Measurements from ENCODE around the gene KLK6. TPM values are rescaled to one million over a fixed set of nuclear protein-coding genes. Genes with fewer than 3 reads are reported as not detected.

The KLK6 gene
- not detected for total RNA-seq
- long read RNA-seq: 0 reads

DNA sequence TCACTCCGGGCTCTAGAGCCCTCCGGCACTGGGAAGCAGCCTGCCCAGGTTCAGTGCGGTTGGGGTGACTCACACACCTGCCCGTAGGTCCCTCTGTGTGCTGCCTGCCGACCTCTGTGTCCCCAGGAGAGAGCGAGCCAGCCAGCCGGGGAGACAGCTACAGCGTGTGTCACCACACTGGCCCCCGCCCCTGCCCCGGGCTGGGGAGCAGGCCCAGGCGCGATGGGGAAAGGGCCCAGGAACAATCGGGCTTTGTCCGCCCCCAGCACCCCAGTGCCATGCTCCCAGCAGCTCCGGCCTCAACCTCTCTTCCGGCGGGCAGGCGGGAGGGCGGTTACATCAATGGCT, at the start of gene KLK6:
KLK6 (minus strand) TSS at position 179 of the 348 bp plus-strand sequence. CDS start 1,487 bp downstream, outside the sequence.
- intact Hi-C loops (cut with micrococcal nuclease): no loop called here
- no peaks in the 10 kb centered on the region for H3K9me3 ChIP-seq (replicated peaks)
- no peak within 1 kb of the TSS for H3K4me3 ChIP-seq
- TF ChIP-seq, protein P1, sequence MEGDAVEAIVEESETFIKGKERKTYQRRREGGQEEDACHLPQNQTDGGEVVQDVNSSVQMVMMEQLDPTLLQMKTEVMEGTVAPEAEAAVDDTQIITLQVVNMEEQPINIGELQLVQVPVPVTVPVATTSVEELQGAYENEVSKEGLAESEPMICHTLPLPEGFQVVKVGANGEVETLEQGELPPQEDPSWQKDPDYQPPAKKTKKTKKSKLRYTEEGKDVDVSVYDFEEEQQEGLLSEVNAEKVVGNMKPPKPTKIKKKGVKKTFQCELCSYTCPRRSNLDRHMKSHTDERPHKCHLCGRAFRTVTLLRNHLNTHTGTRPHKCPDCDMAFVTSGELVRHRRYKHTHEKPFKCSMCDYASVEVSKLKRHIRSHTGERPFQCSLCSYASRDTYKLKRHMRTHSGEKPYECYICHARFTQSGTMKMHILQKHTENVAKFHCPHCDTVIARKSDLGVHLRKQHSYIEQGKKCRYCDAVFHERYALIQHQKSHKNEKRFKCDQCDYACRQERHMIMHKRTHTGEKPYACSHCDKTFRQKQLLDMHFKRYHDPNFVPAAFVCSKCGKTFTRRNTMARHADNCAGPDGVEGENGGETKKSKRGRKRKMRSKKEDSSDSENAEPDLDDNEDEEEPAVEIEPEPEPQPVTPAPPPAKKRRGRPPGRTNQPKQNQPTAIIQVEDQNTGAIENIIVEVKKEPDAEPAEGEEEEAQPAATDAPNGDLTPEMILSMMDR (IDR thresholded peaks at IDR 0.05; ENCODE audit: borderline replicate concordance): no peak
- no peak for DNase-seq
- peaks cover 88% of the 10 kb centered on the region for H3K27me3 ChIP-seq (ENCODE audit: low read depth)
- H3K4me1 ChIP-seq: no peaks in the 10 kb centered on the region
- H3K36me3 ChIP-seq: no peaks in the 10 kb centered on the region
- H3K27ac ChIP-seq (replicated peaks): no peak within 1 kb of the TSS

DNA sequence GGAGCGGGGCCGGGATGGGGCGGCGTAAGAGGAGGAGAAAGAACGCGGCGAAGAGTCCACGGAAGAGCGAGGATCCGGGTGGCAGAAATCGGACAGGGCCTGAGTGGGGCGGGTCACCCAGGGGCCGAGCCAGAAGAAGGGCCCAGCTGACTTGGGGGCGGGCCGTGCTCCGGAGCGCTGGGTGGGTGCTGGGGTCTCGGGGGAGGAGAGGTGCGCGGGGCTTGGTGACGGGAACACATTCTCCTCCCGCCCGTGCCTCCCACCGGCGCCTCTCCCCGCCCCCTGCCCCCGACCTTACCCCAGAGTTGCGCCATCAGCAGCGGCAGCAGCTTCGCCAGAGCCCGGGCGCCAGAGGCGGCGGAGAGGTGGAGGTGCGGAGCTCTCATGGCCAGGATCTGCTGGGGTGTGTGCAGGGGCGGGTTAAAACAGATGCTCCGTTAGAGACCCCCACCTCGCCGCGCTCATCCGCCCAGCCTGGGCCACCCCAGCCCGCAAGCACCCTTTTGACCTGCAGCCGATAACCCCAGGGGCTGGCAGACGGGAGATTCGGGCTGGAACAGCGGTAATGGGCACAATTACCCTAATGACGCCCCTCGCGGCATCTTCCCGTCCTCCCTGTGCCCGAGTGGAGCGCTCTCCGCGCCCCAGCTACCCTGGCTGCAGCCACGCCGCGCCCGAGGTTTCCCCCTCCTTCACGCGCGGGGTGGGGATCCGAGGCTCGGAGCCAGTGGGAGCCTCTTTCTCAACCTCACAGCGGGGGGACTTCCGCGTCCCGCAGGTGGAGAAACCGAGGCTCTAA, 49.6 kb upstream of the KLK6 start:
- no peaks in the 10 kb centered on the region for H3K9me3 ChIP-seq (replicated peaks)
- no peak overlapping the region for H3K27ac ChIP-seq (replicated peaks)
- peaks cover 92% of the 10 kb centered on the region for H3K27me3 ChIP-seq (ENCODE audit: low read depth)
- H3K4me3 ChIP-seq: peak overlapping the region; percentile 55
- H3K4me1 ChIP-seq: peaks cover 27% of the 10 kb centered on the region
- intact Hi-C loops (cut with micrococcal nuclease): no loop called here
- H3K36me3 ChIP-seq: no peaks in the 10 kb centered on the region
- no peak for DNase-seq
- TF ChIP-seq, protein P1 (IDR thresholded peaks at IDR 0.05; ENCODE audit: borderline replicate concordance): no peak

DNA sequence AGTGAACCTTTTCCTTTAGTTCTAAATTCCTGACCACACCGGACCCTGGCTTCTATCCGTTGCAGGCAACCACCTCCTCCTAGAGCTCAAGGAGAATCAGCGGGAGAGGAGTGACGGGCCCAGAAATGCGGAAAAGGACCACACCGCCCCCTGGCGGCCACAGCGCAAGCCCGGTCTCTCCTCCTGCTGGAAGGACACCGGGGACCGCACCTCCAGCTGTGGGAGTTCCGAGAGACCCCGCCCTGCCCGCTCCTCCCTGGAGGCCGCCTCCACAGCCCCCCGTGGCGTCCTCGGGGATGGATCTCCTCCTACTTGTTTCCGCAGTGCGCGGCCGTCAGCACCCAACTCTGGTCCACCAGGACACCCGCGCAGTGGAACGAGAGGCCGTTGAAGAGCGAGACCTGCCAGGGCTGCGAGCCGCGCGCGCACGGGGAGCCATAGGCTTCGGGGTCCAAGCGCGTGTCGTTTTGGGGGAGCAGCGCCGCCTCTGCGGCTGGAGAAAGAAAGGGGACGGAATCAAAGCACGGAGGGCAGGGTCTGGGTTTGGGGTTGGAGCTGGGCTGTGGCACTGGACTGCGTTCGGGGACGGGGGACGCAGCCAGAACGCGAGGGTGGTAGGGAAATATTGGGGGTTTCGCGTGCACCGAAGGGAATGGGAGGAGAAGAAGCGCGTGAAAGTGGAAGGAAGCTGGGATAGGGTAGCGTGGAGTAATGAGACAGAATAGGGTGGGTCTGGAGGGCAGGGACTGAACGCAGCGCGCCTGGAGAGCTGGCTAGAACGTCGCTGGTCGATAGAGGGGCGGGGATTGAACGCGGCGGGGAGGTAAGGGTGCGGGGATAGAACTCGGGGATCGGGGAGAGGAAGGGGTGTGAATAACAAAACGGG, 47.6 kb upstream of the KLK6 start:
- DNase-seq: no peak
- TF ChIP-seq, protein P1 (IDR thresholded peaks at IDR 0.05; ENCODE audit: borderline replicate concordance): peak; percentile 54

DNA sequence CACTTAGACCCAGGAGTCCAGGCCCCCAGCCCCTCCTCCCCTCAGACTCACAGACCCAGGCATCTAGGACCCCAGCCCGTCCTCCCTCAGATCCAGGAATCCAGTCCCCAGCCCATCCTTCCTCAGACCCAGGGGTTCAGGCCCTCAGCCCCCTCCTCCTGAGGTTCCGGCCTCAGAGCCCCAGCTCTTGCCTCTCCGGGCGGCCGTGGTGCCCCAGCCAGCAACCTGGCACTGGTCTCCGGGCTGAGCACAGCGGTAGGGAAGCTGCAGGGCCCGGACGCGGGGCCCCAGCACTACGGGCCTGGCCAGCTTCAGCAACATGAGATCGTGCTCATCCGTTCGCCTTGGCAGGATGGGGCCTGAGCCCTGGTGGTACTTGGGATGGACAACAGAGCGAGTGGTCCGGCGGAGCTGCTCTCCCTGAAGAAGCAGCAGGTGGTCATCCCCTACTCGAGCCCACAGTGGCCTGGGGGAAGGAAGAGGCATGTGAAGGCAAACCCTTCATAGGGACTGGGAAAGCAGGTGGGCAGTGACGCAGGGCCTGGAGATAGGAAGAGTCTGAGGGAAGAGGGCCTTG, 46.4 kb upstream of the KLK6 start:
- TF ChIP-seq, protein P1 (IDR thresholded peaks at IDR 0.05; ENCODE audit: borderline replicate concordance): no peak
- no peak for DNase-seq
- no peak overlapping the region for H3K4me3 ChIP-seq
- peaks cover 21% of the 10 kb centered on the region for H3K4me1 ChIP-seq
- peaks cover 96% of the 10 kb centered on the region for H3K27me3 ChIP-seq (ENCODE audit: low read depth)
- no peak overlapping the region for H3K27ac ChIP-seq (replicated peaks)
- no peaks in the 10 kb centered on the region for H3K9me3 ChIP-seq (replicated peaks)
- intact Hi-C loops (cut with micrococcal nuclease): no loop called here
- no peaks in the 10 kb centered on the region for H3K36me3 ChIP-seq

More for the DNA sequence above, 47.6 kb upstream of the KLK6 start:
- H3K4me1 ChIP-seq: peaks cover 27% of the 10 kb centered on the region
- no peak overlapping the region for H3K27ac ChIP-seq (replicated peaks)
- intact Hi-C loops (cut with micrococcal nuclease): no loop called here
- peak overlapping the region; percentile 53 for H3K4me3 ChIP-seq
- no peaks in the 10 kb centered on the region for H3K36me3 ChIP-seq
- H3K27me3 ChIP-seq (ENCODE audit: low read depth): peaks cover 90% of the 10 kb centered on the region
- H3K9me3 ChIP-seq (replicated peaks): no peaks in the 10 kb centered on the region

DNA sequence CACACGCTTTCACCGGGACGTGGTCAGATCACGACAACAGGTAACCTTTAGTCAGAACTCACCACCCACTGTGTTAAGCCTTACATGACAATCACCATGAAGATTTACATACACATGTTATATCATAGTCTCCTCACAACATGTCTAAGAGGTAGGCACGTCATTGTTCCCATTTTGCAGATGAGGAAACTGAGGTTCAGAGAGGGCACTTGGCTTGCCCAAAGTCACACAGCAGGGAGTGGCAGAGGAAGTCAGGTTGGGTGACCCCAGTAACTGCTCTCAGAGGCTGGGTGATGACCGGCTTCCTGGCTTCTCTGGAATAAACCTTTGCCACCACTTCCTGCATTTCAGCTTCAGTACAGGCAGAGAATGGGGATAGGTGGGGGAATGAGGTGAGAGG, 44.9 kb upstream of the KLK6 start:
- H3K9me3 ChIP-seq (replicated peaks): no peaks in the 10 kb centered on the region
- TF ChIP-seq, protein P1 (IDR thresholded peaks at IDR 0.05; ENCODE audit: borderline replicate concordance): no peak
- DNase-seq: no peak
- H3K27ac ChIP-seq (replicated peaks): no peak overlapping the region
- intact Hi-C loops (cut with micrococcal nuclease): no loop called here
- peaks cover 15% of the 10 kb centered on the region for H3K4me1 ChIP-seq
- H3K36me3 ChIP-seq: no peaks in the 10 kb centered on the region
- H3K27me3 ChIP-seq (ENCODE audit: low read depth): peaks cover 98% of the 10 kb centered on the region
- no peak overlapping the region for H3K4me3 ChIP-seq

Measured in left ventricle myocardium inferior (tissue), 1 donor.